ENCODE data around the gene KRTAP10-11. TPM values are rescaled to one million over a fixed set of nuclear protein-coding genes. Genes with fewer than 3 reads are reported as not detected.

KRTAP10-11 gene
- total and polyA plus RNA-seq, 2 experiments from 2014 or later: not detected

GRCh38 chr21:44640761-44641160, 5.5 kb upstream of the KRTAP10-11 start:
- 90% methylated on average over 5 of the region's 5 CpGs for WGBS (ENCODE audit: low lambda C conversion rate, missing lambda C conversion rate)
- no peaks in the 10 kb centered on the region for H3K4me1 ChIP-seq (ENCODE audit: insufficient read depth)

GRCh38 chr21:44643741-44644310, 2.4 kb upstream of the KRTAP10-11 start:
- Histone ChIP-seq H2AFZ (no peak overlapping the region), H3K27me3 (no peaks in the 10 kb centered on the region), H3K36me3 (replicated peaks; ENCODE audit: insufficient read depth, low read depth) (no peaks in the 10 kb centered on the region), H3K27ac (no peak overlapping the region), H3K4me2 (no peak overlapping the region), H4K20me1 (ENCODE audit: insufficient read depth, poor library complexity, severe bottlenecking) (no peaks in the 10 kb centered on the region), H3K4me1 (ENCODE audit: insufficient read depth) (no peaks in the 10 kb centered on the region), H3K79me2 (no peaks in the 10 kb centered on the region), H3K4me3 (no peak overlapping the region), H3K9me2 (replicated peaks; ENCODE audit: insufficient read depth) (no peaks in the 10 kb centered on the region), H3K9me3 (ENCODE audit: low read depth) (peaks cover 4% of the 10 kb centered on the region)
- 86% methylated on average over 14 of the region's 14 CpGs for WGBS (ENCODE audit: low lambda C conversion rate, missing lambda C conversion rate)
- TF ChIP-seq CTCF (IDR thresholded peaks at IDR 0.05; ENCODE audit: poor library complexity) (no peak), EZH2phosphoT487 (IDR thresholded peaks at IDR 0.05; ENCODE audit: low read depth, severe bottlenecking, unreplicated experiment) (no peak), EZH2 (IDR thresholded peaks at IDR 0.05; ENCODE audit: borderline replicate concordance) (no peak)
- no peak for DNase-seq (ENCODE audit: low spot score)

More at GRCh38 chr21:44640761-44641160, 5.5 kb upstream of the KRTAP10-11 start:
- no peak overlapping the region for H3K4me2 ChIP-seq
- H3K9me3 ChIP-seq (ENCODE audit: low read depth): peaks cover 4% of the 10 kb centered on the region
- no peak overlapping the region for H3K27ac ChIP-seq
- no peaks in the 10 kb centered on the region for H3K9me2 ChIP-seq (replicated peaks; ENCODE audit: insufficient read depth)
- no peak for DNase-seq (ENCODE audit: low spot score)
- TF ChIP-seq EZH2 (IDR thresholded peaks at IDR 0.05; ENCODE audit: borderline replicate concordance) (no peak), EZH2phosphoT487 (IDR thresholded peaks at IDR 0.05; ENCODE audit: low read depth, severe bottlenecking, unreplicated experiment) (no peak), CTCF (IDR thresholded peaks at IDR 0.05; ENCODE audit: poor library complexity) (no peak)
- no peaks in the 10 kb centered on the region for H3K79me2 ChIP-seq
- H4K20me1 ChIP-seq (ENCODE audit: insufficient read depth, poor library complexity, severe bottlenecking): no peaks in the 10 kb centered on the region
- no peaks in the 10 kb centered on the region for H3K27me3 ChIP-seq
- H2AFZ ChIP-seq: no peak overlapping the region
- H3K36me3 ChIP-seq (replicated peaks; ENCODE audit: insufficient read depth, low read depth): no peaks in the 10 kb centered on the region
- H3K4me3 ChIP-seq: no peak overlapping the region

GRCh38 chr21:44644878-44645277, 1.3 kb upstream of the KRTAP10-11 start:
- DNase-seq (ENCODE audit: low spot score): no peak
- Histone ChIP-seq H3K4me3 (no peak overlapping the region), H4K20me1 (ENCODE audit: insufficient read depth, poor library complexity, severe bottlenecking) (no peaks in the 10 kb centered on the region), H3K27ac (no peak overlapping the region), H3K27me3 (no peaks in the 10 kb centered on the region), H2AFZ (no peak overlapping the region), H3K4me1 (ENCODE audit: insufficient read depth) (no peaks in the 10 kb centered on the region), H3K36me3 (replicated peaks; ENCODE audit: insufficient read depth, low read depth) (no peaks in the 10 kb centered on the region), H3K4me2 (no peak overlapping the region), H3K79me2 (no peaks in the 10 kb centered on the region), H3K9me3 (ENCODE audit: low read depth) (peaks cover 4% of the 10 kb centered on the region), H3K9me2 (replicated peaks; ENCODE audit: insufficient read depth) (no peaks in the 10 kb centered on the region)
- 74% methylated on average over 2 of the region's 2 CpGs for WGBS (ENCODE audit: low lambda C conversion rate, missing lambda C conversion rate)
- TF ChIP-seq CTCF (IDR thresholded peaks at IDR 0.05; ENCODE audit: poor library complexity) (no peak), EZH2 (IDR thresholded peaks at IDR 0.05; ENCODE audit: borderline replicate concordance) (no peak), EZH2phosphoT487 (IDR thresholded peaks at IDR 0.05; ENCODE audit: low read depth, severe bottlenecking, unreplicated experiment) (no peak)
